Measurements from ENCODE around the gene ARAP3. TPM values are rescaled to one million over a fixed set of nuclear protein-coding genes. Genes with fewer than 3 reads are reported as not detected.

The ARAP3 gene
- total and polyA plus RNA-seq, 4 experiments from 2014 or later: 0.73 to 16.4 (median 14.7) TPM; not detected in 1

DNA sequence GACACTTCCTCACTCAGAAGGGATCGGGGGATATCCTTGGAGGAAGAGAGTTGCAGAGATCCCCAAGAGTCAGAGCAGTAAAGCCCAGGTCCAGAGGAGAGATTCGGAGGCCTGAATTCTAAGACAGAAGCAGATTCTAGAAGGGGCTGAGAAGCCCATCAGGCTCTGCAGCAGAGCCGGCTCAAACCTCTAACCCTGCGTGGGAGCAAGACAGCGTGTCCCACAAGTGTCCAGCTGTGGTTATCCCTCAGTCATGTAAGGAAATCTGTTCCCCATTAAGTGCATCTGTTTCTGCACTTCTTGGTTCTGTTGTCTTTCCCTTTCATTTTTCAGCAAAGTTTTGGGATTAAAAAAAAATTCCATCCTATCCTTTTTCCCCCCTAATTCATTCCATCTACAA is 58.4 kb downstream of the ARAP3 start:
- Mint-ChIP-seq H3K27ac (peak overlapping the region in 5 of 7 donors; percentile 53 to 89 (median 65)), H3K27me3 (no peaks in the 10 kb centered on the region), H3K4me3 (peak overlapping the region in 1 of 8 donors; percentile 54), H3K9me3 (no peaks in the 10 kb centered on the region), H3K36me3 (peaks cover 49 to 67% of the 10 kb centered on the region in 2 donors), H3K4me1 (peaks cover 11 to 19% (median 18%) of the 10 kb centered on the region in 4 donors)
- Histone ChIP-seq H3K4me1 (ENCODE audit: insufficient read depth, low read length) (peaks cover 15% of the 10 kb centered on the region), H3K4me3 (ENCODE audit: low read length in 2 of 2) (no peak overlapping the region), H3K9me3 (ENCODE audit: control insufficient read depth in 1 of 2, low read length in 2 of 2) (no peaks in the 10 kb centered on the region), H3K27ac (ENCODE audit: low read depth, low read length) (no peak overlapping the region), H3K36me3 (ENCODE audit: insufficient read depth, low read length) (peaks cover 25% of the 10 kb centered on the region), H3K27me3 (ENCODE audit: insufficient read depth, low read length) (no peaks in the 10 kb centered on the region)
- DNase-seq: no peak
- POLR2A ChIA-PET (ENCODE audit: partially characterized antibody): interaction anchor here (0.8 to 13.2 kb wide), 3 partner anchors 13 to 30 kb away, joined by 3 to 159 read pairs (median 3); partner anchors contain the start of genes HDAC3 and RELL2
- CTCF ChIA-PET (ENCODE audit: partially characterized antibody): interaction anchor here (0.7 to 28.3 kb wide), 7 partner anchors 9 to 336 kb away, joined by 3 to 712 read pairs (median 5); partner anchors contain the start of genes HDAC3 and RELL2
- intact Hi-C loops (cut with micrococcal nuclease): no loop called here

DNA sequence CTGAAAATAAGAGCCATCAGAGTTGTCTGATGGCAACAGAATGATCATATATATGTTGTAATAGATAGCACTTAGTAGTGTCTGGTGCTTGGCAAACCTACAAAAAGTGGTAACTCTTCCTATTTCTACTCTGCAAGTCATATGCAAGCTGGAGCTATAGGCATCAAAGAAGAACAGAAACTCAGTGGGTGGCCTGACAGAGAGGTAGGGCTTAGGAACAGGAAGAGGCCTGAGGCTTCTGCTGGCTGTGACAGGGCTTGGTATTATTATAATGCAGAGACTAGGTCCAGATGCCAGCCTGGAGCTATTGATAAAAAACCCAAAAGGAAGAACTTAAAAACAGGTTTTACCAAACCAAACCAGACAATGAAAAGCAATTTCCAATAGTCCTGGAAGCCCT is 58.8 kb downstream of the ARAP3 start:
- Mint-ChIP-seq H3K36me3 (peaks cover 45 to 65% of the 10 kb centered on the region in 2 donors), H3K9me3 (no peaks in the 10 kb centered on the region), H3K4me3 (peak overlapping the region in 1 of 8 donors; percentile 54), H3K27ac (peak overlapping the region in 6 of 7 donors; percentile 53 to 89 (median 71)), H3K4me1 (peaks cover 11 to 19% (median 18%) of the 10 kb centered on the region in 4 donors), H3K27me3 (no peaks in the 10 kb centered on the region)
- CTCF ChIA-PET (ENCODE audit: partially characterized antibody): interaction anchor here (0.8 to 28.3 kb wide), 6 partner anchors 8 to 59 kb away, joined by 3 to 712 read pairs (median 86); partner anchors contain the start of genes HDAC3 and RELL2
- no peaks in the 10 kb centered on the region for H3K27me3 ChIP-seq (ENCODE audit: insufficient read depth, low read length)
- POLR2A ChIA-PET (ENCODE audit: partially characterized antibody): interaction anchor here (1.8 to 13.2 kb wide), 3 partner anchors 13 to 31 kb away, joined by 4 to 159 read pairs (median 5); partner anchors contain the start of genes HDAC3 and RELL2
- H3K4me3 ChIP-seq (ENCODE audit: low read length in 2 of 2): no peak overlapping the region
- H3K36me3 ChIP-seq (ENCODE audit: insufficient read depth, low read length): peaks cover 22% of the 10 kb centered on the region
- no peak for DNase-seq
- intact Hi-C loops (cut with micrococcal nuclease): no loop called here
- peaks cover 15% of the 10 kb centered on the region for H3K4me1 ChIP-seq (ENCODE audit: insufficient read depth, low read length)
- no peak overlapping the region for H3K27ac ChIP-seq (ENCODE audit: low read depth, low read length)
- no peaks in the 10 kb centered on the region for H3K9me3 ChIP-seq (ENCODE audit: control insufficient read depth in 1 of 2, low read length in 2 of 2)

DNA sequence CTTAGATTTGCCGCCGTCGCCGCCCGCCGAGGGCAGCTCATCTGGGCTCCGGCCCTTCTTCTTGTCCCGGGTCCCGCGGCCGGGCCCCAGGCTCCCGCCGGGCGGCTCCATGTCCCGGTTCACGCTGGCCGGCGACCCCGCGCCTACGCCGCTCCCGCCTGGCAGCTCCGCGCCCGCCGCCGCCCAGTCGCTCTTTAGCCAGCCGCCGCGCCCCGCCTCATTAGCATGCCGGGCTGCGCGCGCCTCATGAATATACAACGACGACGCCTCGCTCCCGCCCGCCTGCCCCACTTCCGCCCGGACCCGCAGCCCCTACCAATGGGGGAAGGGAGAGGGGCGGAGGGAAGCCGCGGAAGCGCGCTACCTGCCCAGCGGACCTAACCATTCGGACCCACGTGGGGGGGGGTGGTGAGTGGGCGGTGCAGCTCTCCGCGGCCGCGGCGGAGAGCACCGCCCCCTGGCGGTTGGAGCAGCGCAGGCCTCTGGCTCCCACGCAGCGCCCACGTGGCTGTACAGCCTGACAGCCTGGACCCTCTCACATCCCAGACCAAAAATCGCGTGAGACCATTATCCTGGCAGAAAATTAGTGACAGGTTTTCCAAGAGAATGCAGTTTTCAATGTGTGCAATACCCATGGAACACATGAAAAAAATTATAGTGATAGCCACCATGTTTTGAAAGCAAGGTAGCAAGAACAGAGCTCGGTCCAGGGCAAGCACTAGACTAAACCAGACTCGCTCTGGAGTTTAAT is 63.1 kb downstream of the ARAP3 start, which contains the start of gene DIAPH1:
TSS of gene DIAPH1 (minus strand) at position 197 of the 751 bp plus-strand sequence. CDS start at position 111, 86 bp downstream.
- peak within 1 kb of the TSS; percentile 93 to 99 (median 98) for H3K27ac Mint-ChIP-seq
- Histone ChIP-seq H3K4me3 (ENCODE audit: low read length in 2 of 2) (peak within 1 kb of the TSS; percentile 86 to 95), H3K36me3 (ENCODE audit: insufficient read depth, low read length) (peaks cover 4% of the 10 kb centered on the region), H3K27me3 (ENCODE audit: insufficient read depth, low read length) (no peaks in the 10 kb centered on the region), H3K27ac (ENCODE audit: low read depth, low read length) (peak within 1 kb of the TSS; percentile 86), H3K9me3 (ENCODE audit: control insufficient read depth in 1 of 2, low read length in 2 of 2) (no peaks in the 10 kb centered on the region), H3K4me1 (ENCODE audit: insufficient read depth, low read length) (peaks cover 45% of the 10 kb centered on the region)
- peaks cover 33 to 57% (median 44%) of the 10 kb centered on the region in 4 donors for H3K4me1 Mint-ChIP-seq
- H3K36me3 Mint-ChIP-seq: peaks cover 20 to 52% of the 10 kb centered on the region in 2 donors
- H3K9me3 Mint-ChIP-seq: peaks cover 0 to 2% (median 0%) of the 10 kb centered on the region in 8 donors
- H3K4me3 Mint-ChIP-seq: peak within 1 kb of the TSS; percentile 94 to 100 (median 98)
- peak; percentile 96 to 98 (median 97) for DNase-seq
- CTCF ChIA-PET (ENCODE audit: partially characterized antibody): interaction anchor here (0.6 to 28.3 kb wide), 22 partner anchors 8 to 351 kb away, joined by 3 to 712 read pairs (median 4); partner anchors contain the start of genes FCHSD1, HDAC3, PCDHGA1 and RELL2
- POLR2A ChIA-PET (ENCODE audit: partially characterized antibody): interaction anchor here (0.6 to 13.2 kb wide), 16 partner anchors 12 to 485 kb away, joined by 3 to 314 read pairs (median 6); partner anchors contain the start of genes FCHSD1, HDAC3, RELL2 and RNF14
- intact Hi-C loops (cut with micrococcal nuclease): loop anchor here (1.0 to 5.0 kb wide), 5 partner anchors 14 to 298 kb away; partner anchors contain the start of genes HDAC3, RELL2 and TAF7
- H3K27me3 Mint-ChIP-seq: no peaks in the 10 kb centered on the region

DNA sequence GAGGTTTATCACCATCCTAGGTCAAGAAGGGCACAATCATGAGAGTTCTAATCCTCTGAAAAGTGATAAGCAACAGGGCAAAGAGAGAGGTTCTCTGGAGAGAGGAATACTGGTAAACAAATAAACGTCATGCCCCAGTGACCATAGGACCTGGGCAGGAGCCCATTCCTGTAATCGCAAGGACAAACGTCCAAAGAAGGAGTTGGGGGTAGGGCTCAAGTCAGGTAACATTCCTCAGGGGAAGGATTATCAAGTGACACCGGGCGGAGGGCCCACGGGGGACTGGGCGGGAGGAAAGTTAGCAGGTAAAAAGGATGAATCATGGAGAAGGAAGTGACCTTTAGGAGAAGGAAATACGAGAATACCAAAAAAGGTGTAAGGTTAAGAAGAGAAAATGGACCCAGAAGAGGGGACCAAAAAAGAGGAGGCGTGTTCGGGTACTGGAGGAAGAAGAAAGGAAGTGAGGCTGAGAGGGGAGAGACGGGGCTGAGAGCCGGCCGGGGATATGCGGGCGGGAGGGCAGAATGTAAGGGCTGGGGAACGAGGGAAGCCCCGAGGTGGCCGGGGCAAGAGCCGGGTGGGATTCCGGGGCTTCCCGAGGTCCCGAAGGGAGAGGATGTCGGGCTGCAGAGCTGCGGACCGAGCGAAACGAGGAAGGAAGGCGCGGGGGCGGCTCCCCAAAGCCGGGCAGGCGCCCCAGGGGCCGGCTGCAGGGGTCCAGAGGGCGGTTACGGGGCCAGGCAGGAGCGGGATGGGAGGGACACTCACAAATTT is 63.8 kb downstream of the ARAP3 start:
- Mint-ChIP-seq H3K36me3 (peaks cover 17 to 48% of the 10 kb centered on the region in 2 donors), H3K27ac (peak overlapping the region; percentile 93 to 99 (median 98)), H3K4me3 (peak overlapping the region; percentile 94 to 100 (median 98)), H3K4me1 (peaks cover 33 to 61% (median 47%) of the 10 kb centered on the region in 4 donors), H3K9me3 (peaks cover 0 to 2% (median 0%) of the 10 kb centered on the region in 8 donors), H3K27me3 (no peaks in the 10 kb centered on the region)
- Histone ChIP-seq H3K27ac (ENCODE audit: low read depth, low read length) (peak overlapping the region; percentile 86), H3K4me3 (ENCODE audit: low read length in 2 of 2) (peak overlapping the region; percentile 86 to 95), H3K9me3 (ENCODE audit: control insufficient read depth in 1 of 2, low read length in 2 of 2) (no peaks in the 10 kb centered on the region), H3K36me3 (ENCODE audit: insufficient read depth, low read length) (peaks cover 4% of the 10 kb centered on the region), H3K27me3 (ENCODE audit: insufficient read depth, low read length) (no peaks in the 10 kb centered on the region), H3K4me1 (ENCODE audit: insufficient read depth, low read length) (peaks cover 46% of the 10 kb centered on the region)
- peak; percentile 55 to 70 (median 61) for DNase-seq
- POLR2A ChIA-PET (ENCODE audit: partially characterized antibody): interaction anchor here (0.6 to 13.2 kb wide), 17 partner anchors 13 to 485 kb away, joined by 3 to 314 read pairs (median 6); partner anchors contain the start of genes FCHSD1, HDAC3, RELL2 and RNF14
- intact Hi-C loops (cut with micrococcal nuclease): loop anchor here (2.0 to 5.0 kb wide), 2 partner anchors 36 to 297 kb away; partner anchors contain the start of gene TAF7
- CTCF ChIA-PET (ENCODE audit: partially characterized antibody): interaction anchor here (0.6 to 28.3 kb wide), 15 partner anchors 13 to 352 kb away, joined by 3 to 712 read pairs (median 9); partner anchors contain the start of genes FCHSD1, HDAC3, PCDHGA1 and RELL2

DNA sequence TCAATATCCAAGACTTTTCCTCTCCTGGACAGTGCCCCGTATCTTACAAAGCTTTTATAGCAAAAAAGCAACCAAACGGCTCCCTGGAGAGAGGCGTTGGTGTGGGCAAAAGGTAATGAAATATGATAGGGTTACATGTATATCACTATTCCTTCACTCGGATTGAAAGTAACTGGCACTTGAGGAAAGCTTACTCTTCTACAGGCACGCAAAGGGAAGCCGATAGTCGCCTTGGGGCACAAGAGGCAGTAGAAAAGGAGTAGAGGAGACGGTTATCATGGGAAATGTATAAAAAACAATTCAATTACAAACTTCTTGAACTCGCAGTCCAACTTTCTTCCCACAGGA is 64.4 kb downstream of the ARAP3 start:
- peak overlapping the region; percentile 86 to 95 for H3K4me3 ChIP-seq (ENCODE audit: low read length in 2 of 2)
- peaks cover 13 to 50% of the 10 kb centered on the region in 2 donors for H3K36me3 Mint-ChIP-seq
- H3K9me3 ChIP-seq (ENCODE audit: control insufficient read depth in 1 of 2, low read length in 2 of 2): no peaks in the 10 kb centered on the region
- intact Hi-C loops (cut with micrococcal nuclease): loop anchor here (2.0 to 5.0 kb wide), 2 partner anchors 35 to 297 kb away; partner anchors contain the start of gene TAF7
- H3K27me3 ChIP-seq (ENCODE audit: insufficient read depth, low read length): no peaks in the 10 kb centered on the region
- no peaks in the 10 kb centered on the region for H3K27me3 Mint-ChIP-seq
- H3K27ac Mint-ChIP-seq: peak overlapping the region; percentile 93 to 99 (median 98)
- H3K27ac ChIP-seq (ENCODE audit: low read depth, low read length): peak overlapping the region; percentile 86
- H3K4me1 Mint-ChIP-seq: peaks cover 36 to 64% (median 49%) of the 10 kb centered on the region in 4 donors
- no peak for DNase-seq
- H3K9me3 Mint-ChIP-seq: peaks cover 0 to 2% (median 0%) of the 10 kb centered on the region in 8 donors
- H3K36me3 ChIP-seq (ENCODE audit: insufficient read depth, low read length): peaks cover 4% of the 10 kb centered on the region
- peak overlapping the region; percentile 94 to 100 (median 98) for H3K4me3 Mint-ChIP-seq
- CTCF ChIA-PET (ENCODE audit: partially characterized antibody): interaction anchor here (1.7 to 28.3 kb wide), 7 partner anchors 13 to 352 kb away, joined by 7 to 712 read pairs (median 56); partner anchors contain the start of genes HDAC3, RELL2 and RNF14
- POLR2A ChIA-PET (ENCODE audit: partially characterized antibody): interaction anchor here (0.8 to 13.2 kb wide), 8 partner anchors 15 to 1070 kb away, joined by 3 to 314 read pairs (median 8); partner anchors contain the start of genes EIF4EBP3, FCHSD1, HDAC3 and RELL2
- peaks cover 48% of the 10 kb centered on the region for H3K4me1 ChIP-seq (ENCODE audit: insufficient read depth, low read length)

DNA sequence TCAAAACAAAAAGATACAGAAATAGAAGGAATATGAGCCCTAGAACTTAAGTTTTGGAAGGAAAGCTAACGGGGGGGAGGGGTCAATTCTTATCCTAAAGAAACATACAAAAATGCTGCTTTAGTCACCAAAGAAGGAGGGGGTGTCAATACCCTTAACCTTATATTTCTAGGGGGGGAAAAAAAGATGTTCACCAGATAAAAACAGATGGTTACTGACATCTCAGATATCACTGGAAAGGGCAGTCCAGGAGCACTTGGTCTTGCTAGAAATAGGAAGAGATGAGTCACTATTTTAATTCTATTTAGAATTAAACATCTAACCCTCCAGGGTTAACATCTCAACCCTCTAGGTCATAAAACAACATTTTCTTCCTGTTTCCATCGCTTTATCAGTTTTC is 64.9 kb downstream of the ARAP3 start:
- Histone ChIP-seq H3K4me3 (ENCODE audit: low read length in 2 of 2) (peak overlapping the region; percentile 33 to 86), H3K36me3 (ENCODE audit: insufficient read depth, low read length) (peaks cover 4% of the 10 kb centered on the region), H3K27me3 (ENCODE audit: insufficient read depth, low read length) (no peaks in the 10 kb centered on the region), H3K4me1 (ENCODE audit: insufficient read depth, low read length) (peaks cover 53% of the 10 kb centered on the region), H3K9me3 (ENCODE audit: control insufficient read depth in 1 of 2, low read length in 2 of 2) (no peaks in the 10 kb centered on the region), H3K27ac (ENCODE audit: low read depth, low read length) (peak overlapping the region; percentile 86)
- Mint-ChIP-seq H3K27ac (peak overlapping the region; percentile 93 to 99 (median 98)), H3K4me1 (peaks cover 40 to 69% (median 54%) of the 10 kb centered on the region in 4 donors), H3K9me3 (peaks cover 0 to 2% (median 0%) of the 10 kb centered on the region in 8 donors), H3K36me3 (peaks cover 16 to 50% of the 10 kb centered on the region in 2 donors), H3K4me3 (peak overlapping the region; percentile 94 to 100 (median 98)), H3K27me3 (no peaks in the 10 kb centered on the region)
- POLR2A ChIA-PET (ENCODE audit: partially characterized antibody): interaction anchor here (0.6 to 13.2 kb wide), 9 partner anchors 14 to 1069 kb away, joined by 3 to 314 read pairs (median 7); partner anchors contain the start of genes EIF4EBP3, FCHSD1, HDAC3 and RELL2
- CTCF ChIA-PET (ENCODE audit: partially characterized antibody): interaction anchor here (1.7 to 28.3 kb wide), 7 partner anchors 12 to 353 kb away, joined by 7 to 712 read pairs (median 56); partner anchors contain the start of genes HDAC3, RELL2 and RNF14
- intact Hi-C loops (cut with micrococcal nuclease): loop anchor here (5.0 kb wide), 1 partner anchor 35 kb away; no protein-coding TSS in a partner anchor
- no peak for DNase-seq

Measured in CD4-positive, alpha-beta memory T cell (primary cell).